ENCODE results near the gene CELF3. TPM values are rescaled to one million over a fixed set of nuclear protein-coding genes. Genes with fewer than 3 reads are reported as not detected.

Gene CELF3
- total RNA-seq, 1 experiment from 2014 or later: 0.42 TPM

GRCh38 chr1:151720554-151720953 lies 4.0 kb upstream of the CELF3 start:
- Mint-ChIP-seq H3K4me3 (peak overlapping the region; percentile 59), H3K4me1 (peaks cover 38% of the 10 kb centered on the region), H3K27ac (no peak overlapping the region), H3K9me3 (no peaks in the 10 kb centered on the region), H3K36me3 (no peaks in the 10 kb centered on the region), H3K27me3 (ENCODE audit: low read depth) (peaks cover 77% of the 10 kb centered on the region)
- ChIA-PET POLR2A (interaction anchor here (1.1 kb wide), 1 partner anchor 27 kb away, joined by 3 read pairs; no protein-coding TSS in a partner anchor), CTCF (interaction anchor here (0.6 to 1.9 kb wide), 13 partner anchors 8 to 772 kb away, joined by 3 to 19 read pairs (median 4); no protein-coding TSS in a partner anchor)
- DNase-seq (ENCODE audit: low spot score) (no peak), ATAC-seq (no peak)
- TF ChIP-seq FOXK1 (CRISPR knock-in tag; IDR thresholded peaks at IDR 0.05) (no peak), ZNF671 (CRISPR knock-in tag; IDR thresholded peaks at IDR 0.05) (no peak), NFE2L1 (CRISPR knock-in tag; IDR thresholded peaks at IDR 0.05) (no peak), ATF1 (CRISPR knock-in tag; IDR thresholded peaks at IDR 0.05) (no peak), AFF4 (CRISPR knock-in tag; IDR thresholded peaks at IDR 0.05; ENCODE audit: borderline replicate concordance) (no peak), JAZF1 (CRISPR knock-in tag; IDR thresholded peaks at IDR 0.05) (no peak), ETV6 (CRISPR knock-in tag; IDR thresholded peaks at IDR 0.05) (no peak), ZNF532 (CRISPR knock-in tag; IDR thresholded peaks at IDR 0.05; ENCODE audit: borderline replicate concordance) (no peak), ZNF281 (CRISPR knock-in tag; IDR thresholded peaks at IDR 0.05) (no peak)

- H3K4me1 Mint-ChIP-seq: peaks cover 42% of the 10 kb centered on the region
- no peak overlapping the region for H3K27ac Mint-ChIP-seq
- ATAC-seq: no peak
- H3K36me3 Mint-ChIP-seq: no peaks in the 10 kb centered on the region
- H3K27me3 Mint-ChIP-seq (ENCODE audit: low read depth): peaks cover 81% of the 10 kb centered on the region
- no peaks in the 10 kb centered on the region for H3K9me3 Mint-ChIP-seq
- H3K4me3 Mint-ChIP-seq: no peak overlapping the region
- POLR2A ChIA-PET: no interaction called here
- no peak for DNase-seq (ENCODE audit: low spot score)
- CTCF ChIA-PET: interaction anchor here (1.7 to 1.9 kb wide), 3 partner anchors 15 to 119 kb away, joined by 5 to 19 read pairs (median 12); no protein-coding TSS in a partner anchor
- no peak for TF ChIP-seq CDX4 (CRISPR knock-in tag; IDR thresholded peaks at IDR 0.05; ENCODE audit: borderline replicate concordance)
- TF ChIP-seq E2F1 (CRISPR knock-in tag; IDR thresholded peaks at IDR 0.05): no peak
- TF ChIP-seq CTCF (IDR thresholded peaks at IDR 0.05): no peak
- TF ChIP-seq MXD4 (CRISPR knock-in tag; IDR thresholded peaks at IDR 0.05; ENCODE audit: borderline replicate concordance): no peak
- TF ChIP-seq MAX (CRISPR knock-in tag; IDR thresholded peaks at IDR 0.05): no peak
- TF ChIP-seq IRF1 (CRISPR knock-in tag; IDR thresholded peaks at IDR 0.05): no peak
- no peak for TF ChIP-seq USF1 (CRISPR knock-in tag; IDR thresholded peaks at IDR 0.05)
Observed at GRCh38 chr1:151720125-151720524, 3.5 kb upstream of the CELF3 start.
